ENCODE data around the gene KIAA1191. TPM values are rescaled to one million over a fixed set of nuclear protein-coding genes. Genes with fewer than 3 reads are reported as not detected.

The KIAA1191 gene
- total RNA-seq, 1 experiment from 2014 or later: 99.0 TPM

DNA sequence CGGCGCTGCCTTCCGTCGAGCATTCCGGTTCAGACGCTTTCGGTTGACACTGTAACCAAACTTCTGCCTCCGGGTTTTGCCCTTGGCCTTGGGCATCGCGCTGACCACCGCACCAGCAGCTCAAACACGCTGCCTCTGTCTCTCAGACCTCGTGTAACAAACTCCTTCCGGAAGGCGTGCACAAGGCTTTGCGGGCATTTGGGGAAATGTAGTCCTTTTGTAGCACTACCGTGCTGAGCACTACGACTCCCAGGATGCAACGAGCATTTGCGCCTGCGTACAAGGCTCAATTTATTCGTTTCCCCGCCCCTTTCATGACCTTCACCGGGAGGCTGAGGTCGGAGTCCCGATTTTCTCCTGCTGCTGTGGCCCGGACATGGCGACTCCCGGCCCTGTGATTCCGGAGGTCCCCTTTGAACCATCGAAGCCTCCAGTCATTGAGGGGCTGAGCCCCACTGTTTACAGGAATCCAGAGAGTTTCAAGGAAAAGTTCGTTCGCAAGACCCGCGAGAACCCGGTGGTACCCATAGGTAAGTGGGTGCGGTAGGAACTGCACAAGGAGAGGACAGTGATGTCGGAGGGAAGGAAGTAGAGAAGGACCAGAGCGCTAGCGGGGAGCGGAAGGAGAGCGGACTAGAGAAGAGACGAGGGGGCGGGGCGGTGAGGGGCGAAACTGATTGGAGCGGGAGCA is 27.0 kb upstream of the KIAA1191 start, which contains the start of the genes HIGD2A and NOP16:
Gene HIGD2A (plus strand): TSS at position 308 of the 691 bp plus-strand sequence. CDS start 69 bp downstream, at position 377.
Gene NOP16 (minus strand): TSS at position 155 of the 691 bp plus-strand sequence. CDS start 59 bp downstream, at position 96.
- Histone ChIP-seq H3K4me3 (replicated peaks in 1 of 2; ENCODE audit: low read depth in 1 of 2, low read length in 2 of 2) (peak within 1 kb of the TSS; percentile 78 to 99), H3K9me3 (ENCODE audit: control insufficient read depth in 1 of 2, insufficient read depth in 1 of 2, low read depth in 1 of 2, low read length in 2 of 2) (no peaks in the 10 kb centered on the region), H3K27ac (ENCODE audit: low read depth, low read length) (peak within 1 kb of the TSS; percentile 94), H3K9ac (ENCODE audit: low read length) (peak within 1 kb of the TSS; percentile 93), H3K9me2 (ENCODE audit: insufficient read depth) (no peaks in the 10 kb centered on the region), H3K4me2 (ENCODE audit: low read length) (peak within 1 kb of the TSS; percentile 86), H4K20me1 (ENCODE audit: insufficient read depth) (peaks cover 13% of the 10 kb centered on the region; the same call in 1 of the 2 replicates), H3K4me1 (ENCODE audit: control insufficient read depth in 1 of 2, insufficient read depth in 2 of 2, low read length in 2 of 2) (peaks cover 11 to 22% of the 10 kb centered on the region in 2 experiments; a peak in 3 of 4 replicates), H2AFZ (ENCODE audit: low read depth, low read length, poor library complexity, severe bottlenecking) (peak within 1 kb of the TSS; percentile 95), H3K79me2 (ENCODE audit: insufficient read depth, low read length) (peaks cover 64% of the 10 kb centered on the region), H3K36me3 (ENCODE audit: control insufficient read depth in 1 of 2, insufficient read depth in 2 of 2, low read length in 2 of 2) (peaks cover 24 to 48% of the 10 kb centered on the region in 2 experiments; a peak in 3 of 4 replicates), H3K27me3 (ENCODE audit: insufficient read depth, low read length) (no peaks in the 10 kb centered on the region)
- TF ChIP-seq TCF7L2 (IDR thresholded peaks at IDR 0.05; ENCODE audit: borderline replicate concordance, extremely low read depth, insufficient read depth, insufficient read length): peak; percentile 53
- TF ChIP-seq YY1 (IDR thresholded peaks at IDR 0.05; ENCODE audit: extremely low read depth, insufficient replicate concordance, low read depth, low read length): peak; percentile 81
- TF ChIP-seq ELF1 (IDR thresholded peaks at IDR 0.05; ENCODE audit: borderline replicate concordance, low read depth): no peak
- TF ChIP-seq, protein P1, sequence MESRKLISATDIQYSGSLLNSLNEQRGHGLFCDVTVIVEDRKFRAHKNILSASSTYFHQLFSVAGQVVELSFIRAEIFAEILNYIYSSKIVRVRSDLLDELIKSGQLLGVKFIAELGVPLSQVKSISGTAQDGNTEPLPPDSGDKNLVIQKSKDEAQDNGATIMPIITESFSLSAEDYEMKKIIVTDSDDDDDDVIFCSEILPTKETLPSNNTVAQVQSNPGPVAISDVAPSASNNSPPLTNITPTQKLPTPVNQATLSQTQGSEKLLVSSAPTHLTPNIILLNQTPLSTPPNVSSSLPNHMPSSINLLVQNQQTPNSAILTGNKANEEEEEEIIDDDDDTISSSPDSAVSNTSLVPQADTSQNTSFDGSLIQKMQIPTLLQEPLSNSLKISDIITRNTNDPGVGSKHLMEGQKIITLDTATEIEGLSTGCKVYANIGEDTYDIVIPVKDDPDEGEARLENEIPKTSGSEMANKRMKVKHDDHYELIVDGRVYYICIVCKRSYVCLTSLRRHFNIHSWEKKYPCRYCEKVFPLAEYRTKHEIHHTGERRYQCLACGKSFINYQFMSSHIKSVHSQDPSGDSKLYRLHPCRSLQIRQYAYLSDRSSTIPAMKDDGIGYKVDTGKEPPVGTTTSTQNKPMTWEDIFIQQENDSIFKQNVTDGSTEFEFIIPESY (IDR thresholded peaks at IDR 0.05; ENCODE audit: extremely low read depth, insufficient replicate concordance, low read length): peak; percentile 93
- TF ChIP-seq, protein P2, sequence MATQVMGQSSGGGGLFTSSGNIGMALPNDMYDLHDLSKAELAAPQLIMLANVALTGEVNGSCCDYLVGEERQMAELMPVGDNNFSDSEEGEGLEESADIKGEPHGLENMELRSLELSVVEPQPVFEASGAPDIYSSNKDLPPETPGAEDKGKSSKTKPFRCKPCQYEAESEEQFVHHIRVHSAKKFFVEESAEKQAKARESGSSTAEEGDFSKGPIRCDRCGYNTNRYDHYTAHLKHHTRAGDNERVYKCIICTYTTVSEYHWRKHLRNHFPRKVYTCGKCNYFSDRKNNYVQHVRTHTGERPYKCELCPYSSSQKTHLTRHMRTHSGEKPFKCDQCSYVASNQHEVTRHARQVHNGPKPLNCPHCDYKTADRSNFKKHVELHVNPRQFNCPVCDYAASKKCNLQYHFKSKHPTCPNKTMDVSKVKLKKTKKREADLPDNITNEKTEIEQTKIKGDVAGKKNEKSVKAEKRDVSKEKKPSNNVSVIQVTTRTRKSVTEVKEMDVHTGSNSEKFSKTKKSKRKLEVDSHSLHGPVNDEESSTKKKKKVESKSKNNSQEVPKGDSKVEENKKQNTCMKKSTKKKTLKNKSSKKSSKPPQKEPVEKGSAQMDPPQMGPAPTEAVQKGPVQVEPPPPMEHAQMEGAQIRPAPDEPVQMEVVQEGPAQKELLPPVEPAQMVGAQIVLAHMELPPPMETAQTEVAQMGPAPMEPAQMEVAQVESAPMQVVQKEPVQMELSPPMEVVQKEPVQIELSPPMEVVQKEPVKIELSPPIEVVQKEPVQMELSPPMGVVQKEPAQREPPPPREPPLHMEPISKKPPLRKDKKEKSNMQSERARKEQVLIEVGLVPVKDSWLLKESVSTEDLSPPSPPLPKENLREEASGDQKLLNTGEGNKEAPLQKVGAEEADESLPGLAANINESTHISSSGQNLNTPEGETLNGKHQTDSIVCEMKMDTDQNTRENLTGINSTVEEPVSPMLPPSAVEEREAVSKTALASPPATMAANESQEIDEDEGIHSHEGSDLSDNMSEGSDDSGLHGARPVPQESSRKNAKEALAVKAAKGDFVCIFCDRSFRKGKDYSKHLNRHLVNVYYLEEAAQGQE (IDR thresholded peaks at IDR 0.05; ENCODE audit: low read depth): no peak
- TF ChIP-seq CEBPB (IDR thresholded peaks at IDR 0.05; ENCODE audit: low read depth): no peak
- TF ChIP-seq ZFX (IDR thresholded peaks at IDR 0.05): no peak; the same call in 1 of the 2 replicates
- no peak for TF ChIP-seq EZH2phosphoT487 (IDR thresholded peaks at IDR 0.05; ENCODE audit: borderline replicate concordance)
- peak; percentile 85 for TF ChIP-seq POLR2AphosphoS5 (IDR thresholded peaks at IDR 0.05; ENCODE audit: low read depth, low read length)
- TF ChIP-seq, protein P3, sequence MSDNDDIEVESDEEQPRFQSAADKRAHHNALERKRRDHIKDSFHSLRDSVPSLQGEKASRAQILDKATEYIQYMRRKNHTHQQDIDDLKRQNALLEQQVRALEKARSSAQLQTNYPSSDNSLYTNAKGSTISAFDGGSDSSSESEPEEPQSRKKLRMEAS (IDR thresholded peaks at IDR 0.05): no peak
- TF ChIP-seq POLR2A (IDR thresholded peaks at IDR 0.05; ENCODE audit: borderline replicate concordance, extremely low read depth, insufficient read depth, insufficient read length): peak; percentile 80
- TF ChIP-seq, protein P4, sequence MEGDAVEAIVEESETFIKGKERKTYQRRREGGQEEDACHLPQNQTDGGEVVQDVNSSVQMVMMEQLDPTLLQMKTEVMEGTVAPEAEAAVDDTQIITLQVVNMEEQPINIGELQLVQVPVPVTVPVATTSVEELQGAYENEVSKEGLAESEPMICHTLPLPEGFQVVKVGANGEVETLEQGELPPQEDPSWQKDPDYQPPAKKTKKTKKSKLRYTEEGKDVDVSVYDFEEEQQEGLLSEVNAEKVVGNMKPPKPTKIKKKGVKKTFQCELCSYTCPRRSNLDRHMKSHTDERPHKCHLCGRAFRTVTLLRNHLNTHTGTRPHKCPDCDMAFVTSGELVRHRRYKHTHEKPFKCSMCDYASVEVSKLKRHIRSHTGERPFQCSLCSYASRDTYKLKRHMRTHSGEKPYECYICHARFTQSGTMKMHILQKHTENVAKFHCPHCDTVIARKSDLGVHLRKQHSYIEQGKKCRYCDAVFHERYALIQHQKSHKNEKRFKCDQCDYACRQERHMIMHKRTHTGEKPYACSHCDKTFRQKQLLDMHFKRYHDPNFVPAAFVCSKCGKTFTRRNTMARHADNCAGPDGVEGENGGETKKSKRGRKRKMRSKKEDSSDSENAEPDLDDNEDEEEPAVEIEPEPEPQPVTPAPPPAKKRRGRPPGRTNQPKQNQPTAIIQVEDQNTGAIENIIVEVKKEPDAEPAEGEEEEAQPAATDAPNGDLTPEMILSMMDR (IDR thresholded peaks at IDR 0.05 in 2 of 3, conservative IDR thresholded peaks at IDR 0.05 in 1 of 3; ENCODE audit: borderline replicate concordance in 1 of 3, insufficient read depth in 1 of 3, low read depth in 2 of 3, low read length in 2 of 3): no peak
- DNase-seq (ENCODE audit: low read depth, low spot score) (peak; percentile 98), ATAC-seq (peak; percentile 87)
- CTCF ChIA-PET: no interaction called here
- intact Hi-C loops (cut with micrococcal nuclease): loop anchor here (1.0 to 2.0 kb wide), 2 partner anchors 27 to 148 kb away; partner anchors contain the start of genes KIAA1191 and RNF44
- POLR2A ChIA-PET: interaction anchor here (1.0 kb wide), 1 partner anchor 28 kb away, joined by 3 read pairs; the partner anchor contains the start of gene CLTB
- RAD21 ChIA-PET (ENCODE audit: low non-redundant PET in 1 of 2, low total read pairs in 2 of 2, uncharacterized antibody in 2 of 2, unreplicated experiment in 2 of 2): no interaction called here
- no TSS peak for BruUV-seq (replicated peaks)
